GM18873 (cell line): ENCODE data around the gene AP3D1.
"Not testable (repeated sequence)": the region's sequence is repeated elsewhere in the genome, so short reads cannot be mapped to it uniquely, and the experiment has no call there.

Experiments
- ATAC-seq: cut with Tn5 transposase; IDR thresholded peaks from one replicate; pipeline ENCODE4 v1.9.1; 2021; ENCODE audit warnings: mild to moderate bottlenecking, moderate library complexity, moderate number of reproducible peaks; ENCODE audit not compliant: unreplicated experiment, low FRiP score

AP3D1 gene

DNA sequence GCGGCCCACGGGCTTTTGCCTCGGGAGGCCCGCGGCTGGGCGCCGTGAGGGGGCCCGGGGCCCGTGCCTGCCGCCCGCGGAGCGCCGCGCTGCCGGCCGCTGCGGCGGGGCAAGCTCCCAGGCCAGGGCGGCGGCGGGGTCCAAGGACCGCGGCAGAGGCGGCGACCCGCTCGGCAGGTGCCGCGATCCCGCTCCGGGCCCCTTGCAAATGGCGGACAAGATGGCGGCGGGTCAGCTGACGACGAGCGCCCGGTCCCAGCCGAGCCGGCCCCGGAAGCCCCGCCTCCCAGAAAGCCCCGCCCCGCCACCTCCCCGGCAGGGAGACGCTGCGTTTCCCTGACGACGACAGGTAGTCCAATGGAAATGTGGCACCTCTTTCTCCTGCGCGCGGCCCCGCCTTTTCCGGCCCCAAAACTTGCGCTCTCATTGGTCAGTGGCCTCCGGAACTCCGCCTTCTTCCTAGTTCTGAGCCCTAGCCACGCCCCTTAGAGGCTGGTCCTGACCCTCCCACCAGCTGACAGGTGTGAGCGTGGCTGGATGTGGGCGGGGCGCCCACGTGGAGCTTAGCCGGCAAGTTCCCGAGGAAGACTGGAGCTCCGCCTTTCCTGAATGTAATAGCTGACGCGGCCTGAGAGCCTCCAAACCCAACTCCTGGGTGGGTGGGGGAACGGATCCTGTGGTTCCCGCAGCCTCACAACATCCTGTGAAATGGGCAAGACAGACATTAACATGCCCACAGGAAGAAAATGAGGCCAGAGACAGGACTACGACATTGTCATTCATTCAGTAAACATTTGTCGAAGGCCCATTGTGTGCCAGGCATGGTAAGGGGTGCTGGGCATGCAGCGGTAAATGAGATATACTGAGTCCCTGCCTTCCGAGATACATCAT lies at the start of gene AP3D1:
Gene AP3D1, minus strand, starts transcription at position 228 of the 891 bp plus-strand sequence. CDS start 232 bp downstream, outside the sequence.
- peak; percentile 89 for ATAC-seq

DNA sequence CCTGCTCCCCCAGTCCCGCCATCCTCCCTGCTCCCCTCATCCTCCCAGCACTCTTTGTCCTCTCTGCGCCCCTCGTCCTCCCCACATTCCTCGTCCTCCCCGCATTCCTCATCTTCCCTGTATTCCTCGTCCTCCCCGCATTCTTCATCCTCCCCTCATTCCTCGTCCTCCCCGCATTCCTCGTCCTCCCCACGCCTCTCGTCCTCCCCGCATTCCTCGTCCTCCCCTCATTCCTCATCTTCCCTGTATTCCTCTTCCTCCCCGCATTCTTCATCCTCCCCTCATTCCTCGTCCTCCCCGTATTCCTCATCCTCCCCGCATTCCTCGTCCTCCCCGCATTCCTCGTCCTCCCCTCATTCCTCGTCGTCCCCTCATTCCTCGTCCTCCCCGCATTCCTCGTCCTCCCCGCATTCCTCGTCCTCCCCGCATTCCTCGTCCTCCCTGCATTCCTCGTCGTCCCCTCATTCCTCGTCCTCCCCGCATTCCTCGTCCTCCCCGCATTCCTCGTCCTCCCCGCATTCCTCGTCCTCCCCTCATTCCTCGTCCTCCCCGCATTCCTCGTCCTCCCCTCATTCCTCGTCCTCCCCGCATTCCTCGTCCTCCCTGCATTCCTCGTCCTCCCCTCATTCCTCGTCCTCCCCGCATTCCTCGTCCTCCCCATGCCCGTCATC lies 49.4 kb upstream of the AP3D1 start:
- not testable (repeated sequence) for ATAC-seq

- ATAC-seq = no peak
These were observed 48.7 kb upstream of the AP3D1 start for GRCh38 chr19:2199861-2200623.

GRCh38 chr19:2199215-2199614 lies 47.8 kb upstream of the AP3D1 start:
- no peak for ATAC-seq

DNA sequence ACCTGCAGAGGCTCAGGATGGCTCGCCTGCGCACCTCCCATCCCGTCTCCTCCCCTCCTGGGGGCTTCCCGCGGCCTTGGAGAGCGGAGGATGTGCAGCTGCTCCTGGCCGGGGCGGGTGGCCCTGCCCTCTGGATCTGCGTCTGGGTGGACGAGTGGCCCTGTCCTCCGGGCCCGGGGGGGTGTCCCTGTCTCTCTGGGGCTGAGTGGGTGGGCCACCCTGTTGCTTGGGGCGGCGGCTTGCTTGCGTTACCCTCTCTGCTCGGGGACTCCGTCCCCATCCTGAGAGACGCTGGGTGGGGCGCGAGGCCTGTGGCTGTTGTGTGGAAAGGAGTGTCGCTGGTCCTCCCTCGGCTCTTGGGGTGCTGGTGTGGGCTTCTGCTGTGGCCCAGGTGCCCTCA lies 47.0 kb upstream of the AP3D1 start:
- ATAC-seq = no peak

DNA sequence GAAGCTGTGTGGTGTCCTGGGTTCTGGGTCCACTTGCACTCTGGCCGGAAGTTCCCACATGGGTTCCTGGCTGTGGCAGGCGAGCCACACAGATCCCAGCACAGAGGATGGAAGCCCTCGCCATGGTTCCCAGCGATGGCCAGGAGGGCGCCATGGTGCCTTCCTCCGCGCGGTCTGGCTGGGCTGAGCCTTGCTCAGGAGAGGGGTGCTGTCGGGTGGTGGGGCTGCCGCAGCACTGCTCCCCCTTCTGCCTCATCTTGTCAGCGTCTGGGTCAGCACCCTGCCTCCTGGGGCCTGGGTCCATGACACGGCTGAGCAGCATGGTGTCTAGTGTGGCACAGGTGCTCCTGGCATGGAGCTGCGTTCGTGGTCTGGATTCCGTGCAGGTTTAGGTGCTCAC lies 45.9 kb upstream of the AP3D1 start:
- no peak for ATAC-seq

GRCh38 chr19:2195914-2196313 lies 44.5 kb upstream of the AP3D1 start:
- no peak for ATAC-seq

GRCh38 chr19:2195361-2195760 lies 44.0 kb upstream of the AP3D1 start:
- ATAC-seq = no peak

DNA sequence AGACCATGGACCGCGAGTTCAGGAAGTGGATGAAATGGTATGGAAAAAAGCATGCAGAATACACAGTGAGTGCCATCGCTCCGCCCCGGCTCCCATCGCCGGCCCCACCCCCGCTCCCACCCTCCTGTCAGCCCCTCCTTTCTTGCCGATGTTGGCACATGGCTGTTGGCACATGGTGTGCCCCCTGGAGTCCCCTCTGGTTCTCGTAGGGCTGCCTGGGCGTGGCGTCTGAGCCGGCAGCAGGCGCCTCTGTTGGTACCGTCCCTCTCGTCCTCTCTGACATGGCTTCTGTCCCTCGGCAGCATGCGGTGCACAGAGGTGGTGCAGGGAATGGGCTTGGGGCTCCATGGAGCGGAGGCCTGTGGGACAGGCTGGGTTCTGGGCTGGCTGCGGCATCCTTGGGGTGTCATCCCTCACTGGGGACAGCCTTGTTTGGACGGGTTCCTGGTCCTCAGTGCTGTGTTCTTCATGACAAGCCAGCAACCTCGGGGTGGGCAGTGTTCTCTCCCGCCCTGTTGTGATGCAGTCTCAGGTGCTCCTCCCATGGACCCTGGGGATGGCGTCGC lies 43.2 kb upstream of the AP3D1 start:
- no peak for ATAC-seq

GRCh38 chr19:2193807-2194206 lies 42.4 kb upstream of the AP3D1 start:
- no peak for ATAC-seq

DNA sequence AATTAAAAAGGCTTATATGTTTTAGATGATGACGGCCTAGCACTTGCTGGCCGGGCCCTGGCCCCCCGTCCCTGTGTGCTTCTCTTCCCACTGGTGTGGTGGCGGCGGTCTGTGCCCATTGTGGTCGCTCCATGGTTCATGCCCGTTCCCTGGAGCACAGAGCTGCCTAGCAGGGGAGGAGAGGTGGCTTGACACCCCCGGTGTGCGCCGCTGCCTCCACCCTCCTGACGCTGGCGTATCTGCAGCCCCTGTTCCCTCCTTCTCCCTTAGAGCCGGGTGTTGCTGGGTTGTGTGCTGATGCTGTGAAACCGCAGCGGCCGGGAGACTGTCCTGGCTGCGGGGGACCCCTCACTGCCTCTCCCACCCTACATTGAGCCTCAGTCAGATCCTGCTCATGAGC lies 41.5 kb upstream of the AP3D1 start:
- ATAC-seq = no peak

DNA sequence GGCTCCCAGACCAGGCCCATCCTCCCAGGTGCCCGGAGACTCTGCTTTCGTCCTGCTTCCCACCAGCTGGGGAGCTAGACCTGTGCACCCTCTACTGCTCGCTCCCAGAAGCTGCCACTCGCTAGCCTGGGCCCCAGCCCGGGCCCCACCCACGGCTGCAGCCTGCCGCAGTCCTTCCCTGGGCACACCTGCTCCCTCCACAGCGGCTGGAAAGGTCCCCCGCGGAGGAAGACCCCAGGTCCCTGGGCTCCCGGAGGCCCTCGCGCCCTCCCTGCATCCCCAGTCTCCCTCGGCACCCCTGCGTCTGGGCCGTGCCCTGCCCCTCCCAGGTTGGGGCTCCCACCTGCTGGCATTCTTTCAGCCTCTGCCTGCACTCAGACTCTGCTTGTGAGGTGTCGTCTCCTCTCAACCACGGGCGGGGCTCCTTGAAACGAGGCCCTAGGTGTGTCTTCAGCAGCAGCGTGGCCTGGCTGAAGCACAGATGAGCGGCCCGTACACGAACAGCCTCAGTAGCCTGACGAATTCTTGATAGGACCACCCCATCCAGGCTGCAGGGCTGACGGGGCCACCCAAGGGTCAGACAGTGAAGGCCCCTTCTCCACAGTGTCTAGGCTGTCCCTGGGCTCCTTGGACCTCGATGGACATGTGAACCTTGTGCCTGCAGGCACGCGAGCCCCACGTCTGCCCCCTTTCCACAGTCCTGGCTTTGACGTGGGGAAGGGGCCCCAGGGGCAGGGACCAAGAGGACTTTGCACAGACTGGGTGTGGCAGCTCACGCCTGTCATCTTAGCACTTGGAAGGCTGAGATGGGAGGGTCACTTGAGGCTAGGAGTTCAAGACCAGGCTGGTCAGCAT lies 40.3 kb upstream of the AP3D1 start:
- ATAC-seq = no peak

GRCh38 chr19:2190848-2191455 lies 39.6 kb upstream of the AP3D1 start:
- ATAC-seq = no peak

DNA sequence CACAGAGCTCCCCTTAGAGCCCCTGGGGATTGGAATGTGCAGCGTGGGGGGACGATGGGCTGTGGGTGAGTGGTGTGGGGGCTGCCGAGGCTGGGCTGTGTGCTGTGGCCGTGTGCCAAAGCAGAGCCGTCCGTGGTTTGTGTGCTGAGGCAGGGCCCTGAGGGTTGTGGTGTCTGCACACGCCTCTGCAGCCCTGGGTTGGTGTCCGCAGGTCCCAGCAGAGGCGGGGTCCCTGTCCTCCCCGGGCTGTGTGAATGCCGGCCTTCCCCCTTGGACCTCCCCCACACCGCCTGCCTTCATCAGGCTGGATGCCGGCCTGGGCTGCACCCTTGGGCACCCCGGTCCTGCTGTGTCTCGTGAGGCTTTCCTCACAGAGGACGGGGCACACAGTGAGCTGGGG lies 38.5 kb upstream of the AP3D1 start:
- no peak for ATAC-seq

DNA sequence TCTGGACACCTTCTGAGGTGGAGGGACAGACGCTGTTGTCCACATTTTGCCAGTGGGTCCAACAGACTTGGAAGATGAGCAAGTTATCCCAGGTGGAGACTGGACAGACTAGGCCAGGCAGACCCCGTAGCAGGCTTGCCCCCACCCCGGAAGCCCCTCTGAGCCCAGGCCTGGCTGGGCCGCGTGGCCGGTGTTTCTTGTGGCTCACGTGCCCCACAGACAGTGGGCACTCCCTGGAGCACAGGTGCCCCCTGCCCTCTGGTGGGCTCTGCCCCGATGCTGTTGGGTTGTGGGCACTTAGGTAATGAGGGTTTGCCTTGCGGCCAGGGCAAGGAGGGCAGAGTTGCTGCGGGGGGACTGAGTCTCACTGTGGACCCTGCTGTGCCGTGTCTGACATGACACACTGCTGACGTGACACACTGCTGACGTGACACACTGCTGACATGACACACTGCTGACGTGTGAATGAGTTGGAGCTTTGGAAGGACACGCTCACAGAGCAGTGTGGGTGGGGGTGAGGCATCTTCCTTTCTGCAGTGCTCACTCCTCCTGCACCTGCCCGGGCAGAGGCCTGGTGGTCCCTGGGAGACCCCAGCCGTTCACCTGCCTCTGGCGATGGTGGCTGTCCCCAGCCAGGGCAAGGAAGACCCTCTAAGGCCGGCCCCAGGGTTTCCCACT lies 37.5 kb upstream of the AP3D1 start:
- ATAC-seq = no peak

GRCh38 chr19:2187159-2187558 lies 35.8 kb upstream of the AP3D1 start:
- ATAC-seq = no peak

DNA sequence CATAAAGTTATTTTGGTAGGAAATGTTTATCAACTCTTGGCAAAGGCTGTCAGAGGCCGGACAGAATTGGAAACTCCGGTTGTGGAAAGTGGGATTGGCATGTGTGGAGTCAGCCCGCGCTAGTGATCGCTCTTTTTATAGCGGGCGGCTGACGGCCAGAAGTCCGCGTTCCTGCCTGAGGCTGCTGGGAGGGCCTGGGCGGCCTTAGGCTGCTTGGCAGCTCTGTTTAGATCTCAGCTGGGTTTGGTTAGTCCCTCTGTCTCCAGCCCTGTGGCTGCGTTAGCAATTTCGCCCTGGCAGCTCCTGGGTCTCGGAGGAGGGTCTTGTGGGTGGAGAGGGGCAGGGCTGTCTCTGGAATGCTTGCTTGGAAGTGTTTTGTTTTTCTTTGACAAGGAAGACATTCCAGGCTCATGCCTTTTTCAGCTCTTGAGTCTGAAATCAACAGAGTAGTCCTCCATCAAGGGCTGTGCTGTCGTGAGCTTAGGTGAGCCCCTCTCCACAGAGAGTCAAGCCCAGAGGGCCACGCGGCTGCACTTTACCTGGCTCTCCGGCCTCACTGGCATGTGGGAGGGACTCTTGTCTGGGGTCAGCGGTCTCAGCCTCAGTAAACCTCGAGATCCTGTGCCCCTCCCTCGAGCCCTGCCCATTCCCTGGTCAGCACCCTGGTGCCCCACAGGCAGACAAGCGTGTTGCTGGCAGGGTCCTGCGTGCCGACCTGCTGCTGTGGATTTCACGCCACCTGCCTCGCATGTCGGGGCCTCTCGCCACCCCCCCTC lies 34.9 kb upstream of the AP3D1 start:
- no peak for ATAC-seq

DNA sequence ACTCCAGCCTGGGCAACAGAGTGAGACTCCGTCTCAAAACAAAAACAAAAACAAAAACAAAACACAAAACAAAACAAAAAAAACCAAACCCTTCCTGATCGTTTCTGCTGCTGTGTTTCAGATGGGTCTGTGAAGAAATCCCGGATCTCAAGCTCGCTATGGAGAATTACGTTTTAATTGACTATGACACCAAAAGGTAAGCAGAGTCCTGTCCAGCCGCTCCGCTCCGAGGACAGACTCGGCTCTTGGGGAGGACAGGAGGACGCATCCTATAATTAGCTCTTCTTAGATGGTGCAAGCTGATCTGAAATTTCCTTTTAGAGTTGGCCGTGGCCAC lies 34.3 kb upstream of the AP3D1 start:
- no peak for ATAC-seq
